Esophagus squamous epithelium (tissue), 5 donors: Measurements from ENCODE around the gene CCDC186. TPM values are rescaled to one million over a fixed set of nuclear protein-coding genes. Genes with fewer than 3 reads are reported as not detected.
"Not testable (repeated sequence)": the region's sequence is repeated elsewhere in the genome, so short reads cannot be mapped to it uniquely, and the experiment has no call there.

Source experiments
- DNase-seq: peaks from one replicate; lab custom pipeline; 2025; lab: John Stamatoyannopoulos, UW
- H3K27ac ChIP-seq, 4 donors: fragments of 200-600 bp; sonication (generic); one replicate each; pipeline ENCODE4 v1.5.1; 2016 to 2019; ENCODE audit warnings: mild to moderate bottlenecking in 1 of 4
- H3K27me3 ChIP-seq, 4 donors: fragments of 200-600 bp; sonication (generic); 1 replicate in 3 of 4; 2 replicates in 1 of 4; pipeline versions ENCODE4 v1.5.1 to v1.6.0; 2017 to 2021; ENCODE audit warnings: antibody characterized with exemption in 1 of 4
- H3K36me3 ChIP-seq, 3 donors: fragments of 200-600 bp; sonication (generic); one replicate each; pipeline ENCODE4 v1.5.1; 2016 to 2019
- H3K4me1 ChIP-seq, 3 donors: fragments of 200-600 bp; sonication (generic); one replicate each; pipeline ENCODE4 v1.5.1; 2017 to 2019
- H3K4me3 ChIP-seq, 4 donors: fragments of 200-600 bp; sonication (generic); 1 replicate in 3 of 4; 2 replicates in 1 of 4; pipeline ENCODE4 v1.5.1; 2016 to 2019; ENCODE audit warnings: mild to moderate bottlenecking in 2 of 4, moderate library complexity in 1 of 4
- H3K9me3 ChIP-seq, 3 donors: fragments of 200-600 bp; sonication (generic); one replicate each; pipeline ENCODE4 v1.5.1; 2016 to 2019
- CTCF ChIP-seq, 6 experiments: fragments of 450-650 bp in 4 of 6; fragments of 200-600 bp in 2 of 6; sonication (generic) in 2 of 6; IDR thresholded peaks; one replicate each; pipeline ENCODE4 v1.5.1; 2016 to 2019; ENCODE audit warnings: antibody characterized with exemption in 6 of 6, mild to moderate bottlenecking in 4 of 6, moderate library complexity in 4 of 6
- POLR2A ChIP-seq, 4 donors: fragments of 450-650 bp; IDR thresholded peaks; one replicate each; pipeline ENCODE4 v1.6.1; 2017; ENCODE audit warnings: antibody characterized with exemption in 4 of 4, mild to moderate bottlenecking in 4 of 4, moderate library complexity in 3 of 4
- WGBS, 2 donors: methylation state at CpG; one replicate each; pipeline ENCODE4 v1.1.5; 2018; 5-methylcytosine and 5-hydroxymethylcytosine counted together
- intact Hi-C: fragments of 100-400 bp; cut with DNase I; formaldehyde crosslinking; loops from one replicate; pipeline ENCODE4 v1.15.0; 2022
- total RNA-seq, 4 donors: library from RNA; depleted of rRNA; stranded (reverse); fragments of >200 nt; gene quantifications; one replicate each; pipeline ENCODE4 v1.1.0, GENCODE V29; 2016
- donor health status: DM: yes; HTN: yes; CAD: no.

Gene CCDC186
- total RNA-seq, 4 donors from 2014 or later = 15.5 to 28.4 (median 23.5) TPM

DNA sequence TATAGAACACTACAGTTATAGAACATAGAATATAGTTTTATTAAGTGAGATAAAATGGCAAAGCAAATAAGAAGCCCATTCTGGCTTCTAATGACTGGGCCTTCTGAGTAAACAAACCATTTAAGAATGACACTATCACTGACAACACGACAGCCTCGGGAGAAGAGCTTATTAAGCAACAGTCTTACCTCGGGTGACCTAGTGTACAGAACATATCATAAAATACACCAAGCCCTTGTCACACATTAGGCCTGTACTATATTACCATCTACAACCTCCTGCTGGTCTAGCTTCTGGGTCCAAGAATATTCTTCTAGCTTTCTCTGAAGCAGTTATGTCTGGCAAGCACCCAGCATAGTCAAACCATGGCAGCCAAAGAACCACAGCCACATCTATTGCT lies 32.0 kb downstream of the CCDC186 start:
- H3K36me3 ChIP-seq = peaks cover 4 to 88% (median 8%) of the 10 kb centered on the region in 3 donors
- intact Hi-C loops = no loop called here
- H3K4me1 ChIP-seq = no peaks in the 10 kb centered on the region
- no peak overlapping the region for H3K27ac ChIP-seq
- H3K27me3 ChIP-seq = no peaks in the 10 kb centered on the region
- 77 to 84% methylated on average over 3 of the region's 3 CpGs for WGBS, 2 donors
- DNase-seq = no peak
- no peak overlapping the region for H3K4me3 ChIP-seq
- H3K9me3 ChIP-seq = no peaks in the 10 kb centered on the region
- TF ChIP-seq POLR2A (IDR thresholded peaks at IDR 0.05) (no peak), CTCF (IDR thresholded peaks at IDR 0.05) (no peak)

DNA sequence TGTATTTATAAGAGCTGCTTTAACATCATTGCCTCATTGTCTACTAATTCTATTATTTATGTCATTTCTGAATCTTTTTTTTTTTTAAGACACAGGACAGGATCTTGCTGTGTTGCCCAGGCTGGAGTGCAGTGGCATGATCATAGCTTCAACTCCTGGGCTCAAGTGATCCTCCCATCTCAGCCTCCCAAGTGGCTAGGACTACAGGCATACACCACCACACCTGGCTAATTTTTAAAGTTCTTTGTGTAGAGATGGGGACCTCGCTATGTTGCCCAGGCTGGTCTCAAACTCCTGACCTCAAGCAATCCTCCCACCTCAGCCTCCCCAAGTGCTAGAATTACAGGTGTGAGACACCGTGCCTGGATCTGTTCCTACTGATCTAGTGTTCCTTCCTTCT lies 33.2 kb downstream of the CCDC186 start:
- H3K27ac ChIP-seq, DNase-seq, H3K4me1 ChIP-seq, intact Hi-C loops, H3K9me3 ChIP-seq, H3K4me3 ChIP-seq, H3K27me3 ChIP-seq: not testable (repeated sequence)
- 94 to 100% methylated on average over 2 of the region's 2 CpGs for WGBS, 2 donors
- H3K36me3 ChIP-seq = peaks cover 4 to 91% (median 8%) of the 10 kb centered on the region in 3 donors

GRCh38 chr10:114140036-114140435 lies 34.0 kb downstream of the CCDC186 start:
- no peak overlapping the region for H3K27ac ChIP-seq
- no peaks in the 10 kb centered on the region for H3K27me3 ChIP-seq
- no peak for TF ChIP-seq POLR2A (IDR thresholded peaks at IDR 0.05)
- TF ChIP-seq CTCF (IDR thresholded peaks at IDR 0.05) = no peak
- no peak overlapping the region for H3K4me3 ChIP-seq
- H3K4me1 ChIP-seq = no peaks in the 10 kb centered on the region
- no peaks in the 10 kb centered on the region for H3K9me3 ChIP-seq
- intact Hi-C loops = no loop called here
- WGBS, 2 donors = 42 to 55% methylated on average over 1 of the region's 1 CpG
- DNase-seq = no peak
- peaks cover 4 to 91% (median 8%) of the 10 kb centered on the region in 3 donors for H3K36me3 ChIP-seq

- Histone ChIP-seq H3K27me3 (no peaks in the 10 kb centered on the region), H3K4me1 (no peaks in the 10 kb centered on the region), H3K9me3 (no peaks in the 10 kb centered on the region), H3K4me3 (no peak overlapping the region), H3K36me3 (peaks cover 4 to 93% (median 11%) of the 10 kb centered on the region in 3 donors), H3K27ac (no peak overlapping the region)
- no peak for DNase-seq
- no peak for TF ChIP-seq POLR2A (IDR thresholded peaks at IDR 0.05)
- no peak for TF ChIP-seq CTCF (IDR thresholded peaks at IDR 0.05)
- WGBS, 2 donors = 85 to 93% methylated on average over 3 of the region's 3 CpGs
- intact Hi-C loops = no loop called here
These were observed 35.4 kb downstream of the CCDC186 start for GRCh38 chr10:114138581-114138980.

DNA sequence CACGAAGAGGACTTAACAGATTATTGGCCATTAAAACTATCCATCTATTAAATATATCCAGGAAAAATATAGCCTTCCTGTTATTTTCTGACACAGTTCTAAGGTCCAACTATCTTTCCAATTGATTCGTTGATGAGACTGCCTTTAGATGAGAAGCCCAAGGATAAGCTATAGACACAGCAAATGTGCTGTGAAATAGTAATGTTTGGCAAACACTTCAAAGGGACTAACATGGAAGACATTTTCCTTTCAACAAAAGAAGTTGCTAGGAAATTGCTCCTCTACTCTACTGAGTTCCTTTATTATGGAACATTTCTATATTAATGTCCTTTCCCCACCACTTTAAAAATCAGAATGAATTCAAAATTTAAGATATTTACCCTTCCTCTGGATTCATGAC lies 38.5 kb downstream of the CCDC186 start:
- Histone ChIP-seq H3K4me1 (no peaks in the 10 kb centered on the region), H3K27ac (no peak overlapping the region), H3K4me3 (no peak overlapping the region), H3K36me3 (peaks cover 0 to 93% (median 4%) of the 10 kb centered on the region in 3 donors), H3K9me3 (no peaks in the 10 kb centered on the region), H3K27me3 (no peaks in the 10 kb centered on the region)
- intact Hi-C loops = no loop called here
- no peak for TF ChIP-seq CTCF (IDR thresholded peaks at IDR 0.05)
- 75 to 82% methylated on average over 2 of the region's 2 CpGs for WGBS, 2 donors
- DNase-seq = no peak

DNA sequence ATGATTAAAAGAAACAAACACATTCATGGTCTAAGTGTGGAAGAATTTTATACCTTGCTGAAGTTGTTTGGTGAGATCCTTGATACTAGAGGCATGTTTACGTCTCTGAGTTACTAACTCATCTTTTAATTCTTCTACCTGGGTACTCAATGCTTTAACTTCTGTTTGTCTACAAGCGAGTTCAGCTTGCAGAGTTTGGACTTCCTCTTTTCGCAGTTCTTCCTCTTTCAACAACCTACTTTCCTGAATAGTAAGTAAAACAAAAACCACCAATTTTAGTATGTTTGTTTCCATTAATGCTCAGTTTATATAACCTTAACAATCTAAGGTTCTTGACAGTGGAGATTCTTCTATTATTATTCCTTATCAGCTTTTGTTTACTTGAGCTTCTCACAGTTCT lies 42.9 kb downstream of the CCDC186 start:
- Histone ChIP-seq H3K9me3 (no peaks in the 10 kb centered on the region), H3K4me1 (no peaks in the 10 kb centered on the region), H3K4me3 (no peak overlapping the region), H3K27ac (no peak overlapping the region), H3K36me3 (peaks cover 0 to 100% (median 9%) of the 10 kb centered on the region in 3 donors), H3K27me3 (no peaks in the 10 kb centered on the region)
- intact Hi-C loops = no loop called here
- WGBS, 2 donors = 70 to 77% methylated on average over 3 of the region's 3 CpGs
- TF ChIP-seq CTCF (IDR thresholded peaks at IDR 0.05) (no peak), POLR2A (IDR thresholded peaks at IDR 0.05) (no peak)
- DNase-seq = no peak
